ENCODE data around the gene TDP1. TPM values are rescaled to one million over a fixed set of nuclear protein-coding genes. Genes with fewer than 3 reads are reported as not detected.

TDP1 gene
- total and polyA plus RNA-seq, 2 of the 13 experiments (the other 11 are each of a cell fraction or from before 2014, with no cell fraction given) = 16.4 to 31.2 TPM

- Histone ChIP-seq H3K79me2 (ENCODE audit: insufficient read depth, low read length) (peaks cover 19% of the 10 kb centered on the region), H3K27me3 (ENCODE audit: control insufficient read depth in 1 of 2, insufficient read depth in 2 of 2, low read length in 2 of 2) (no peaks in the 10 kb centered on the region; a peak in 1 of 5 replicates), H3K4me3 (replicated peaks in 1 of 3; ENCODE audit: insufficient read depth in 1 of 3, low read depth in 2 of 3, low read length in 3 of 3) (peak overlapping the region; percentile 65 to 95 (median 80)), H3K36me3 (replicated peaks in 1 of 2; ENCODE audit: control insufficient read depth in 1 of 2, insufficient read depth in 2 of 2, low read length in 2 of 2) (no peaks in the 10 kb centered on the region), H3K9ac (ENCODE audit: insufficient read depth, low read depth, low read length) (peak overlapping the region; percentile 82), H2AFZ (ENCODE audit: low read length) (peak overlapping the region; percentile 96), H3K4me2 (ENCODE audit: low read depth, low read length) (peak overlapping the region; percentile 86), H4K20me1 (ENCODE audit: insufficient read depth, low read length) (no peaks in the 10 kb centered on the region), H3K9me3 (ENCODE audit: low read length) (no peaks in the 10 kb centered on the region), H3K4me1 (ENCODE audit: insufficient read depth, low read length) (peaks cover 26% of the 10 kb centered on the region), H3K27ac (ENCODE audit: extremely low read length, insufficient read depth, low read length) (peak overlapping the region; percentile 78)
- no TSS peak for BruUV-seq (replicated peaks)
- FAIRE-seq = no peak
- under 1% methylated on average over 19 of the region's 20 CpGs for WGBS (ENCODE audit: low lambda C conversion rate)
- DNase-seq (ENCODE audit: low spot score) = no peak
- in situ Hi-C loops (cut with HindIII; ENCODE audit: extremely low pct_ligation_motif_present, low pct_unique_long_range_greater_than_20kb) (loop anchor here (25.0 kb wide), 1 partner anchor 282 kb away; no protein-coding TSS in a partner anchor), intact Hi-C loops (cut with micrococcal nuclease; ENCODE audit: unreplicated experiment) (loop anchor here (2.0 kb wide), 1 partner anchor 428 kb away; no protein-coding TSS in a partner anchor)
- ChIA-PET CTCF (ENCODE audit: low intra/inter-chr PET ratio, low total read pairs) (no interaction called here), POLR2A (interaction anchor here (0.7 kb wide), 1 partner anchor 18 kb away, joined by 3 read pairs; no protein-coding TSS in a partner anchor)
- peak; percentile 56 for ATAC-seq
- TF ChIP-seq ZMYM3 (CRISPR knock-in tag; IDR thresholded peaks at IDR 0.05) (peak; percentile 35; the same call in 1 of the 2 replicates), CREB1 (IDR thresholded peaks at IDR 0.05) (no peak), CREB1 (CRISPR knock-in tag; IDR thresholded peaks at IDR 0.05) (peak; percentile 14; the same call in 1 of the 2 replicates), KDM5A (IDR thresholded peaks at IDR 0.05; ENCODE audit: borderline replicate concordance, low read length) (peak; percentile 67; the same call in 1 of the 2 replicates), NFIC (IDR thresholded peaks at IDR 0.05; ENCODE audit: low read length) (0 out of 2 replicates have a peak, but pooled peaks have one; percentile 17), HBP1 (CRISPR knock-in tag; IDR thresholded peaks at IDR 0.05; ENCODE audit: low read depth) (0 out of 2 replicates have a peak, but pooled peaks have one; percentile 7), ZSCAN30 (CRISPR knock-in tag; IDR thresholded peaks at IDR 0.05) (peak; percentile 40; the same call in 1 of the 2 replicates), ZNF800 (CRISPR knock-in tag; IDR thresholded peaks at IDR 0.05) (peak; percentile 5; the same call in 1 of the 2 replicates), PAXIP1 (CRISPR knock-in tag; conservative IDR thresholded peaks at IDR 0.05) (no peak), GFI1 (CRISPR knock-in tag; IDR thresholded peaks at IDR 0.05; ENCODE audit: borderline replicate concordance) (0 out of 2 replicates have a peak, but pooled peaks have one; percentile 27), ZNF615 (CRISPR knock-in tag; IDR thresholded peaks at IDR 0.05; ENCODE audit: borderline replicate concordance) (peak; percentile 62; the same call in 1 of the 2 replicates), ATF1 (CRISPR knock-in tag; IDR thresholded peaks at IDR 0.05) (peak; percentile 4; the same call in 1 of the 2 replicates), HMG20B (CRISPR knock-in tag; conservative IDR thresholded peaks at IDR 0.05) (no peak), FOXJ3 (CRISPR knock-in tag; IDR thresholded peaks at IDR 0.05; ENCODE audit: borderline replicate concordance) (no peak), SOX6 (IDR thresholded peaks at IDR 0.05) (no peak), SOX6 (CRISPR knock-in tag; IDR thresholded peaks at IDR 0.05) (peak; percentile 9; the same call in 1 of the 2 replicates)
Measured at GRCh38 chr14:89955022-89955744, 544 bp upstream of the TDP1 start.

Measured in HepG2 (cell line).